Panc1 (cell line): ENCODE results near the gene CD44.

Source experiments
- CTCF ChIP-seq: fragments of 450-650 bp; IDR thresholded peaks from 2 replicates; pipeline ENCODE4 v1.5.1; 2017; ENCODE audit warnings: mild to moderate bottlenecking
- SIN3A ChIP-seq: IDR thresholded peaks from 2 replicates; pipeline ENCODE4 v1.6.1; 2012; ENCODE audit warnings: low read depth, mild to moderate bottlenecking, low read length, moderate library complexity, borderline replicate concordance; ENCODE audit not compliant: insufficient read depth

DNA sequence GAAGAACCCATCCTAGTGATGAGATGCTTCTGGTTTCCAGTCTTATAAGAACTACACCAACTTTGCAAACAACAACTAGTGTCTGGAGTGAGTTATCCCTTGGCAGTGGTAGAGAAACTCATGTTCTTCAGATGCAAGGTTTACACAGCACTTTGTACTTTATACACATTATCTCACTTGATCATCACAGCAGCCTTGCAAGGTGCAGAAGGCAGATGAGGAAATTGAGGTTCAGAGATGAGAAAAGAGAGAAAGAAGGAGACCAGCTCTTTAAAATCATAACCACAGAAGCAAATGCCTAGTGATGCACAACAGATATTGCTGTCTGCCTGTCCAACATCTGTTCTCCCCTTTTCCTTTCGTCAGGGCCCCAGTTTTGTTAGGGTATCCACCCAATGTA, 16.7 kb upstream of the CD44 start:
- no peak for TF ChIP-seq CTCF
- no peak for TF ChIP-seq SIN3A
